Liver (tissue), 9 donors: Measurements from ENCODE around the gene MESP1. TPM values are rescaled to one million over a fixed set of nuclear protein-coding genes. Genes with fewer than 3 reads are reported as not detected.

ENCODE experiments used
- DNase-seq: peaks from one replicate; pipeline ENCODE4 v3.0.0-alpha.2; 2017; ENCODE audit warnings: low spot score
- H3K27ac ChIP-seq, 2 donors: one replicate each; pipeline ENCODE4 v1.7.0; 2013; ENCODE audit warnings: inconsistent platforms in 2 of 2, low read length in 2 of 2, control low read depth in 1 of 2, low read depth in 1 of 2, mild to moderate bottlenecking in 1 of 2
- H3K27me3 ChIP-seq, 4 donors: one replicate each; pipeline versions ENCODE4 v1.6.1 to v1.7.0; 2013; ENCODE audit warnings: low read length in 3 of 4, inconsistent platforms in 1 of 4, mild to moderate bottlenecking in 1 of 4, moderate library complexity in 1 of 4; ENCODE audit not compliant: control insufficient read depth in 4 of 4, insufficient read depth in 4 of 4
- H3K36me3 ChIP-seq, 4 donors: one replicate each; pipeline versions ENCODE4 v1.6.1 to v1.7.0; 2013; ENCODE audit warnings: low read length in 3 of 4, mild to moderate bottlenecking in 3 of 4, low read depth in 1 of 4, moderate library complexity in 1 of 4; ENCODE audit not compliant: control insufficient read depth in 4 of 4, insufficient read depth in 3 of 4
- H3K4me1 ChIP-seq, 4 donors: one replicate each; pipeline versions ENCODE4 v1.6.1 to v1.7.0; 2013; ENCODE audit warnings: low read length in 3 of 4, mild to moderate bottlenecking in 3 of 4, moderate library complexity in 1 of 4; ENCODE audit not compliant: control insufficient read depth in 4 of 4, insufficient read depth in 4 of 4
- H3K4me3 ChIP-seq, 3 donors: one replicate each; pipeline versions ENCODE4 v1.6.1 to v1.7.0; 2013; ENCODE audit warnings: low read length in 3 of 3, control low read depth in 1 of 3, low read depth in 1 of 3, mild to moderate bottlenecking in 1 of 3
- H3K9ac ChIP-seq, 2 donors: one replicate each; pipeline ENCODE4 v1.7.0; 2013; ENCODE audit warnings: low read length in 2 of 2, mild to moderate bottlenecking in 2 of 2, moderate library complexity in 2 of 2, control low read depth in 1 of 2, low read depth in 1 of 2
- H3K9me3 ChIP-seq, 4 donors: one replicate each; pipeline versions ENCODE4 v1.6.1 to v1.7.0; 2013; ENCODE audit warnings: low read length in 3 of 4; ENCODE audit not compliant: control insufficient read depth in 4 of 4
- FOXA2 ChIP-seq: IDR thresholded peaks from 2 replicates; pipeline ENCODE4 v1.6.1; 2016; ENCODE audit warnings: antibody characterized with exemption
- HNF4A ChIP-seq, 2 donors: conservative IDR thresholded peaks; 2 replicates each; pipeline ENCODE4 v1.6.1; 2016; ENCODE audit warnings: antibody characterized with exemption in 2 of 2, mild to moderate bottlenecking in 2 of 2
- HNF4G ChIP-seq: IDR thresholded peaks from 2 replicates; pipeline ENCODE4 v1.6.1; 2016; ENCODE audit warnings: antibody characterized with exemption
- JUND ChIP-seq, 2 donors: IDR thresholded peaks; 2 replicates each; pipeline ENCODE4 v1.6.1; 2016; ENCODE audit warnings: antibody characterized with exemption in 2 of 2
- NR2F2 ChIP-seq: IDR thresholded peaks from 2 replicates; pipeline ENCODE4 v1.6.1; 2016; ENCODE audit warnings: antibody characterized with exemption
- RAD21 ChIP-seq, 2 donors: IDR thresholded peaks; 2 replicates each; pipeline ENCODE4 v1.6.1; 2016; ENCODE audit warnings: antibody characterized with exemption in 2 of 2, mild to moderate bottlenecking in 2 of 2
- SP1 ChIP-seq: IDR thresholded peaks from 2 replicates; pipeline ENCODE4 v1.6.1; 2018; ENCODE audit warnings: antibody characterized with exemption, mild to moderate bottlenecking
- WGBS: extraction: QIAGEN DNeasy Blood & Tissue Kit; methylation state at CpG from one replicate; pipeline ENCODE4 v1.1.7; 2013; 5-methylcytosine and 5-hydroxymethylcytosine counted together
- polyA plus RNA-seq, 2 donors: library from polyadenylated mRNA; stranded (reverse) in 1 of 2; unstranded in 1 of 2; fragments of 200-250 nt in 1 of 2; fragments of >200 nt in 1 of 2; fragmentation: Nextera tagmentation in 1 of 2; extraction: Ambion mirVana in 1 of 2; gene quantifications; one replicate each; pipeline versions ENCODE4 v1.2.1 to v1.2.3, GENCODE V29; 2013 to 2015
- total RNA-seq, 2 donors: library from RNA; depleted of rRNA; stranded (reverse); fragments of >200 nt; gene quantifications; one replicate each; pipeline ENCODE4 v1.2.3, GENCODE V29; 2014
- TF ChIP-seq, protein P1 (sequence below): fragments of 150-350 bp; IDR thresholded peaks from 2 replicates; pipeline ENCODE4 v1.5.1; 2017; ENCODE audit warnings: improper control_type of control experiment, low read depth, low read length; ENCODE audit not compliant: missing input control
- TF ChIP-seq, protein P2 (sequence below): IDR thresholded peaks from 2 replicates; pipeline ENCODE4 v1.6.1; 2016; ENCODE audit warnings: antibody characterized with exemption
- TF ChIP-seq, protein P3 (sequence below): IDR thresholded peaks from 2 replicates; pipeline ENCODE4 v1.6.1; 2016; ENCODE audit warnings: antibody characterized with exemption
- donor health status: healthy.
- donor health status: healthy.
- donor health status: healthy.
- donor health status: healthy.
- donor health status: healthy.

MESP1 gene
- total and polyA plus RNA-seq, 4 donors: 0.14 to 1.8 (median 0.84) TPM

DNA sequence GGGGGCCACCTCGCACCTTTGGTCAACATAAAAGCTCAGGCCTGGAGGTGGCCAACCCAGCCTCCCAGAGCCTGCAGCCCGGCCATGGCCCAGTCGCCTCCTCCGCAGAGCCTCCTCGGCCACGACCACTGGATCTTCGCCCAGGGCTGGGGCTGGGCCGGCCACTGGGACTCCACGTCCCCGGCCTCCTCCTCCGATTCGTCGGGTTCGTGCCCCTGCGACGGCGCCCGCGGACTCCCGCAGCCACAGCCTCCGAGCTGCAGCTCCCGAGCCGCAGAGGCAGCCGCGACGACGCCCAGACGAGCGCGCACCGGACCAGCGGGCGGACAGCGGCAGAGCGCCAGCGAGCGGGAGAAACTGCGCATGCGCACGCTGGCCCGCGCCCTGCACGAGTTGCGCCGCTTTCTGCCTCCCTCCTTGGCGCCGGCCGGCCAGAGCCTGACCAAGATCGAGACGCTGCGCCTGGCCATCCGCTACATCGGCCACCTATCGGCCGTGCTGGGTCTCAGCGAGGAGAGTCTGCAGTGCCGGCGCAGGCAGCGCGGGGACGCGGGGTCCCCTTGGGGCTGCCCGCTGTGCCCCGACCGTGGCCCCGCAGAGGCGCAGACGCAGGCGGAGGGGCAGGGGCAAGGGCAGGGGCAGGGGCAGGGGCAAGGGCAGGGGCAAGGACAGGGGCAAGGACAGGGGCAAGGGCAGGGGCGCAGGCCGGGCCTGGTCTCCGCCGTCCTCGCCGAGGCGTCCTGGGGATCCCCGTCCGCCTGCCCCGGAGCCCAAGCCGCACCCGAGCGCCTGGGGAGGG lies 25.4 kb upstream of the MESP1 start, which contains the start of gene MESP2:
Gene MESP2 (plus strand): TSS at position 59 of the 799 bp plus-strand sequence. CDS start 26 bp downstream, at position 85.
- Histone ChIP-seq H3K27me3 (no peaks in the 10 kb centered on the region), H3K36me3 (no peaks in the 10 kb centered on the region), H3K4me3 (peak within 1 kb of the TSS in 2 of 3 donors; percentile 34 to 44), H3K9ac (no peak within 1 kb of the TSS), H3K27ac (no peak within 1 kb of the TSS), H3K4me1 (peaks cover 6 to 25% (median 18%) of the 10 kb centered on the region in 4 donors), H3K9me3 (no peaks in the 10 kb centered on the region)
- TF ChIP-seq FOXA2 (no peak), RAD21 (IDR thresholded peaks at IDR 0.05) (peak in 1 of 2 donors; percentile 63)
- TF ChIP-seq, protein P1, sequence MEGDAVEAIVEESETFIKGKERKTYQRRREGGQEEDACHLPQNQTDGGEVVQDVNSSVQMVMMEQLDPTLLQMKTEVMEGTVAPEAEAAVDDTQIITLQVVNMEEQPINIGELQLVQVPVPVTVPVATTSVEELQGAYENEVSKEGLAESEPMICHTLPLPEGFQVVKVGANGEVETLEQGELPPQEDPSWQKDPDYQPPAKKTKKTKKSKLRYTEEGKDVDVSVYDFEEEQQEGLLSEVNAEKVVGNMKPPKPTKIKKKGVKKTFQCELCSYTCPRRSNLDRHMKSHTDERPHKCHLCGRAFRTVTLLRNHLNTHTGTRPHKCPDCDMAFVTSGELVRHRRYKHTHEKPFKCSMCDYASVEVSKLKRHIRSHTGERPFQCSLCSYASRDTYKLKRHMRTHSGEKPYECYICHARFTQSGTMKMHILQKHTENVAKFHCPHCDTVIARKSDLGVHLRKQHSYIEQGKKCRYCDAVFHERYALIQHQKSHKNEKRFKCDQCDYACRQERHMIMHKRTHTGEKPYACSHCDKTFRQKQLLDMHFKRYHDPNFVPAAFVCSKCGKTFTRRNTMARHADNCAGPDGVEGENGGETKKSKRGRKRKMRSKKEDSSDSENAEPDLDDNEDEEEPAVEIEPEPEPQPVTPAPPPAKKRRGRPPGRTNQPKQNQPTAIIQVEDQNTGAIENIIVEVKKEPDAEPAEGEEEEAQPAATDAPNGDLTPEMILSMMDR: peak; percentile 25
- WGBS: 10% methylated on average over 82 of the region's 82 CpGs
- peak; percentile 78 for DNase-seq

DNA sequence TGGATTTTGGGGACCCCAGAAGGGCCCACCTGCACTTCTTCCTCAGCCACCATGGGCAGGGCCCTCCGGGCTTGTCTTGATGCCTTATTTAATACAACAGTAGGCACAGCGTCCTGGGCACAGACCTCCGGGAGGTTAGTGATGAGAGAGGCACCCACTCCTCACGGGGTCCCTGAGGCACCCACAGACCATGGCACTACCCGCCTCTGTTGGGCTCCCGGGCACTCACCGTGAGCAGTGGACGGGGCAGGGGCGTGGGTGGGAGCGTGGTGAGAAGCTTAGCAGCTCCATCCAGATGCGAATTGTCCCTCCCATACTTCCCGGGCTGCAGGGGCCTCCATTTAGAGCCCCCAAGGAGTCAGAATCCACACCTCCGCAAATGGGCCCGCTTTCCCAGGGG lies 24.8 kb upstream of the MESP1 start:
- Histone ChIP-seq H3K27ac (no peak overlapping the region), H3K4me3 (peak overlapping the region in 1 of 3 donors; percentile 44), H3K9me3 (no peaks in the 10 kb centered on the region), H3K27me3 (no peaks in the 10 kb centered on the region), H3K4me1 (peaks cover 6 to 25% (median 17%) of the 10 kb centered on the region in 4 donors), H3K9ac (no peak overlapping the region), H3K36me3 (no peaks in the 10 kb centered on the region)
- 83% methylated on average over 14 of the region's 14 CpGs for WGBS
- DNase-seq: no peak
- TF ChIP-seq HNF4A (conservative IDR thresholded peaks at IDR 0.05) (no peak), SP1 (no peak), NR2F2 (no peak), JUND (IDR thresholded peaks at IDR 0.05) (no peak), HNF4G (no peak)
- TF ChIP-seq, protein P1: no peak
- TF ChIP-seq, protein P2, sequence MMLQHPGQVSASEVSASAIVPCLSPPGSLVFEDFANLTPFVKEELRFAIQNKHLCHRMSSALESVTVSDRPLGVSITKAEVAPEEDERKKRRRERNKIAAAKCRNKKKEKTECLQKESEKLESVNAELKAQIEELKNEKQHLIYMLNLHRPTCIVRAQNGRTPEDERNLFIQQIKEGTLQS: no peak
- TF ChIP-seq, protein P3, sequence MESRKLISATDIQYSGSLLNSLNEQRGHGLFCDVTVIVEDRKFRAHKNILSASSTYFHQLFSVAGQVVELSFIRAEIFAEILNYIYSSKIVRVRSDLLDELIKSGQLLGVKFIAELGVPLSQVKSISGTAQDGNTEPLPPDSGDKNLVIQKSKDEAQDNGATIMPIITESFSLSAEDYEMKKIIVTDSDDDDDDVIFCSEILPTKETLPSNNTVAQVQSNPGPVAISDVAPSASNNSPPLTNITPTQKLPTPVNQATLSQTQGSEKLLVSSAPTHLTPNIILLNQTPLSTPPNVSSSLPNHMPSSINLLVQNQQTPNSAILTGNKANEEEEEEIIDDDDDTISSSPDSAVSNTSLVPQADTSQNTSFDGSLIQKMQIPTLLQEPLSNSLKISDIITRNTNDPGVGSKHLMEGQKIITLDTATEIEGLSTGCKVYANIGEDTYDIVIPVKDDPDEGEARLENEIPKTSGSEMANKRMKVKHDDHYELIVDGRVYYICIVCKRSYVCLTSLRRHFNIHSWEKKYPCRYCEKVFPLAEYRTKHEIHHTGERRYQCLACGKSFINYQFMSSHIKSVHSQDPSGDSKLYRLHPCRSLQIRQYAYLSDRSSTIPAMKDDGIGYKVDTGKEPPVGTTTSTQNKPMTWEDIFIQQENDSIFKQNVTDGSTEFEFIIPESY: no peak
